ENCODE measurements around the gene ATF6.

GRCh38 chr1:161766102-161766981 is at the start of gene ATF6:
- TF ChIP-seq REST (IDR thresholded peaks at IDR 0.05) (peak; percentile 64), MAZ (IDR thresholded peaks at IDR 0.05; ENCODE audit: borderline replicate concordance, low read depth, low read length) (no peak), CEBPB (IDR thresholded peaks at IDR 0.05) (peak in 1 of 2 experiments; percentile 61; a peak in 2 of 4 replicates)
